HCT116 (cell line): ENCODE data around the gene ARSI. TPM values are rescaled to one million over a fixed set of nuclear protein-coding genes. Genes with fewer than 3 reads are reported as not detected.

Experiments used
- ATAC-seq: fragments of 200-7000 bp; cut with Tn5 transposase; 2 replicates; pipeline ENCODE4 v1.9.1; 2020; ENCODE audit warnings: mild to moderate bottlenecking, moderate library complexity
- BruUV-seq: library from RNA; stranded (reverse); fragments of 400-500 nt; replicated peaks from 2 replicates; lab custom pipeline; 2021; lab: Mats Ljungman, UMichigan
- CTCF ChIA-PET: fragments of 300-600 bp; sonication (Branson Sonifier 250); formaldehyde crosslinking; loops from one replicate; lab custom pipeline; 2021; ENCODE audit warnings: antibody characterized with exemption; lab: Charles Lee
- POLR2A ChIA-PET: fragments of 300-600, 350-600 bp; sonication (Branson Sonifier 250); formaldehyde crosslinking; loops from one replicate; lab custom pipeline; 2021; ENCODE audit warnings: antibody characterized with exemption; lab: Charles Lee
- RAD21 ChIA-PET, 2 experiments: fragments of 300-600 bp; sonication (Branson Sonifier 250); formaldehyde crosslinking; loops; one replicate each; lab custom pipeline; 2023; ENCODE audit warnings: low total read pairs in 2 of 2; ENCODE audit not compliant: uncharacterized antibody in 2 of 2, unreplicated experiment in 2 of 2, low non-redundant PET in 1 of 2; lab: Charles Lee
- DNase-seq: peaks from one replicate; pipeline ENCODE4 v3.0.0-alpha.2; 2010; ENCODE audit warnings: low read depth, low spot score
- H2AFZ ChIP-seq: fragments of 200-600 bp; shearing (Covaris generic), sonication (generic); 2 replicates; pipeline ENCODE4 v1.6.1; 2017; ENCODE audit warnings: low read depth, mixed run types, mixed read lengths, antibody characterized with exemption, low read length; ENCODE audit not compliant: poor library complexity, severe bottlenecking
- H3K27ac ChIP-seq: 2 replicates; pipeline ENCODE4 v1.5.1; 2012; ENCODE audit warnings: low read depth, low read length
- H3K27me3 ChIP-seq: fragments of 200-600 bp; sonication (generic); 2 replicates; pipeline ENCODE4 v1.6.1; 2016; ENCODE audit warnings: mixed run types, low read length, mixed read lengths; ENCODE audit not compliant: insufficient read depth
- H3K36me3 ChIP-seq, 2 experiments: fragments of 200-500 bp in 1 of 2; fragments of 200-600 bp in 1 of 2; sonication (Bioruptor generic) in 1 of 2; sonication (generic) in 1 of 2; 2 replicates each; pipeline versions ENCODE4 v1.5.1 to v1.6.1; 2014 to 2016; ENCODE audit warnings: low read length in 2 of 2, inconsistent platforms in 1 of 2, mixed read lengths in 1 of 2, mixed run types in 1 of 2; ENCODE audit not compliant: insufficient read depth in 2 of 2, control insufficient read depth in 1 of 2
- H3K4me1 ChIP-seq, 2 experiments: fragments of 200-600 bp in 1 of 2; sonication (generic) in 1 of 2; 2 replicates each; pipeline versions ENCODE4 v1.5.1 to v1.6.1; 2012 to 2017; ENCODE audit warnings: low read length in 2 of 2, inconsistent platforms in 1 of 2, mild to moderate bottlenecking in 1 of 2, mixed read lengths in 1 of 2, mixed run types in 1 of 2, moderate library complexity in 1 of 2; ENCODE audit not compliant: insufficient read depth in 2 of 2, control insufficient read depth in 1 of 2
- H3K4me2 ChIP-seq: fragments of 200-600 bp; sonication (generic); 2 replicates; pipeline ENCODE4 v1.6.1; 2017; ENCODE audit warnings: mixed run types, low read length, mixed read lengths
- H3K4me3 ChIP-seq, 2 experiments: fragments of 200-600 bp in 1 of 2; sonication (generic) in 1 of 2; replicated peaks in 1 of 2; 2 replicates each; pipeline ENCODE4 v1.5.1; 2011 to 2016; ENCODE audit warnings: low read length in 2 of 2, control low read depth in 1 of 2, low read depth in 1 of 2, mild to moderate bottlenecking in 1 of 2, mixed read lengths in 1 of 2, mixed run types in 1 of 2
- H3K79me2 ChIP-seq: fragments of 200-600 bp; sonication (generic); 2 replicates; pipeline ENCODE4 v1.6.1; 2017; ENCODE audit warnings: mild to moderate bottlenecking, mixed run types, low read length, moderate library complexity, mixed read lengths; ENCODE audit not compliant: insufficient read depth
- H3K9ac ChIP-seq: fragments of 200-600 bp; sonication (generic); 2 replicates; pipeline ENCODE4 v1.6.1; 2016; ENCODE audit warnings: low read length, mixed read lengths
- H3K9me2 ChIP-seq: fragments of 200-600 bp; sonication (generic), shearing (Covaris generic); 2 replicates; pipeline ENCODE4 v1.6.1; 2017; ENCODE audit warnings: mixed run types, mild to moderate bottlenecking, moderate library complexity; ENCODE audit not compliant: insufficient read depth
- H3K9me3 ChIP-seq, 2 experiments: fragments of 200-500 bp in 1 of 2; fragments of 200-600 bp in 1 of 2; sonication (Bioruptor generic) in 1 of 2; sonication (generic) in 1 of 2; 2 replicates each; pipeline ENCODE4 v1.6.1; 2014 to 2017; ENCODE audit warnings: low read length in 2 of 2, mixed read lengths in 2 of 2, inconsistent platforms in 1 of 2, low read depth in 1 of 2, mild to moderate bottlenecking in 1 of 2, mixed run types in 1 of 2, moderate library complexity in 1 of 2; ENCODE audit not compliant: control insufficient read depth in 1 of 2, insufficient read depth in 1 of 2
- H4K20me1 ChIP-seq: fragments of 200-600 bp; sonication (generic), shearing (Covaris generic); 2 replicates; pipeline ENCODE4 v1.6.1; 2017; ENCODE audit warnings: mixed run types, mild to moderate bottlenecking, moderate library complexity; ENCODE audit not compliant: insufficient read depth
- CBX3 ChIP-seq: IDR thresholded peaks from 2 replicates; pipeline ENCODE4 v1.6.1; 2012; ENCODE audit warnings: low read depth
- CEBPB ChIP-seq: IDR thresholded peaks from 2 replicates; pipeline ENCODE4 v1.6.1; 2012; ENCODE audit warnings: low read depth
- EGR1 ChIP-seq: IDR thresholded peaks from 2 replicates; pipeline ENCODE4 v1.6.1; 2012; ENCODE audit warnings: low read depth
- EZH2 ChIP-seq: fragments of 200-600 bp; sonication (generic); IDR thresholded peaks from 2 replicates; pipeline ENCODE4 v1.6.1; 2017; ENCODE audit warnings: antibody characterized with exemption, mixed run types
- FOSL1 ChIP-seq: IDR thresholded peaks from 2 replicates; pipeline ENCODE4 v1.6.1; 2012; ENCODE audit warnings: low read depth
- POLR2A ChIP-seq: IDR thresholded peaks from 2 replicates; pipeline ENCODE4 v1.7.0; 2011; ENCODE audit warnings: borderline replicate concordance; ENCODE audit not compliant: insufficient read depth, insufficient read length; ENCODE audit errors: extremely low read depth
- POLR2AphosphoS5 ChIP-seq: IDR thresholded peaks from 2 replicates; pipeline ENCODE4 v1.6.1; 2011; ENCODE audit warnings: mild to moderate bottlenecking, low read depth, low read length, moderate library complexity
- RAD21 ChIP-seq: IDR thresholded peaks from 2 replicates; pipeline ENCODE4 v1.6.1; 2012; ENCODE audit warnings: low read depth, mild to moderate bottlenecking
- SIN3A ChIP-seq: IDR thresholded peaks from 2 replicates; pipeline ENCODE4 v1.6.1; 2012; ENCODE audit warnings: low read depth
- TCF7L2 ChIP-seq: IDR thresholded peaks from 2 replicates; pipeline ENCODE4 v1.7.0; 2011; ENCODE audit warnings: borderline replicate concordance, inconsistent platforms; ENCODE audit not compliant: insufficient read depth, insufficient read length; ENCODE audit errors: extremely low read depth
- YY1 ChIP-seq: IDR thresholded peaks from 2 replicates; pipeline ENCODE4 v1.6.1; 2011; ENCODE audit warnings: low read length, low read depth, moderate library complexity, mild to moderate bottlenecking; ENCODE audit not compliant: insufficient replicate concordance; ENCODE audit errors: extremely low read depth
- ZFX ChIP-seq: fragments of 450-650 bp; IDR thresholded peaks from 2 replicates; pipeline ENCODE4 v1.6.1; 2017
- intact Hi-C: fragments of 100-400 bp; cut with micrococcal nuclease; formaldehyde crosslinking; loops from 2 replicates; pipeline ENCODE4 v1.10.0; 2022
- total RNA-seq: library from RNA; stranded (reverse); gene quantifications from one replicate; pipeline ENCODE4 v1.2.1, GENCODE V29; 2021; ENCODE audit not compliant: unreplicated experiment
- TF ChIP-seq, protein P1 (sequence below), 3 experiments: fragments of 200-600 bp in 1 of 3; sonication (generic) in 1 of 3; IDR thresholded peaks in 2 of 3; conservative IDR thresholded peaks in 1 of 3; 2 replicates each; pipeline ENCODE4 v1.5.1; 2012 to 2017; ENCODE audit warnings: low read depth in 2 of 3, low read length in 2 of 3, antibody characterized with exemption in 1 of 3, borderline replicate concordance in 1 of 3, control low read depth in 1 of 3, mild to moderate bottlenecking in 1 of 3, mixed read lengths in 1 of 3, mixed run types in 1 of 3, moderate library complexity in 1 of 3; ENCODE audit not compliant: insufficient read depth in 1 of 3

ARSI gene
- total RNA-seq, 1 experiment from 2014 or later, result 0.07 TPM

DNA sequence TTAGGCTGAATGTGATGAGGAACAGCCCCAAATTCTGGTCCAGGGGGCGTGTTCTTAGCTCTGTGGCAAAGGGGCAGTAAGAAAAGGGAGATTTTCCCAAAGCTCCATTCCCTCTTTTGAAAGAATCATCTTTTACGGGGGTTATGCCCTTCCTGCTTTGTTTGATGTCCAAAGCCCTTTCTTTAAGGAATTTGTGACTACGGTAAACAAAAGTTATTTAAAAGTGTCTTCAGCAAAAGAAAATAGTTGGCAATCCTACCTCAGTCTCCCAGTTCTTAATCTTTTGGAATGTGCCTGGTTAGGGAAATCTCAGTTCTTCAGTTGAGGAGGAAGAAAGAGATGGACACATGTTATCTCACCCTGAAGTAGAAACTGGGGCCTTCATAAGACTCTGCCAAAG is 24.4 kb upstream of the ARSI start:
- TF ChIP-seq RAD21, result no peak
- TF ChIP-seq FOSL1, result no peak
- Histone ChIP-seq H3K4me3 (no peak overlapping the region), H3K4me2 (no peak overlapping the region), H3K27me3 (no peaks in the 10 kb centered on the region), H2AFZ (no peak overlapping the region), H3K79me2 (no peaks in the 10 kb centered on the region), H3K4me1 (peaks cover 0 to 6% of the 10 kb centered on the region in 2 experiments; a peak in 2 of 4 replicates), H4K20me1 (no peaks in the 10 kb centered on the region), H3K9me2 (no peaks in the 10 kb centered on the region), H3K9me3 (no peaks in the 10 kb centered on the region), H3K36me3 (no peaks in the 10 kb centered on the region), H3K27ac (no peak overlapping the region), H3K9ac (no peak overlapping the region)
- DNase-seq, result no peak
- intact Hi-C loops, result no loop called here
- POLR2A ChIA-PET, result no interaction called here
- BruUV-seq, result no TSS peak
- RAD21 ChIA-PET, result no interaction called here
- no peak for ATAC-seq
- CTCF ChIA-PET, result no interaction called here

DNA sequence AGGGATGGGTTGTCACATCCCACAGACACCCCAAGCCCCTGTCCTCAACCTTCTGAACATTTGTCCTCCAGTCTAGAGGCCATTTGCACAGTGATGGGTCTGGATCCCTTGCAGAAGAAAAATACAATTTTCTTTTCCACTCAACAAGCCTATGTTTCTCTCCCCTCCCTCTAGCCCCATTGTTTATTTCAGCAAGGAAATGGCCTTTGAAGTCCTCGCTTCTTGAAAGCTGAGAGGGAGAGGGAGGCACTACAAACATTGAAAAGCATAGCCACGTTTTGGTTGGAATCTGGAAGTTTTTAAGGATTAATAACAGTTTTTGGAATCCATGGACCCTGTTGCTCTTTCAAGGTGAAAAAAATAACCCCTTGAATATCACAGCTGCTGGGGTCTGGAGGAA is 24.0 kb upstream of the ARSI start:
- no peak for TF ChIP-seq YY1
- TF ChIP-seq, all 23 proteins: peak for 0
- Histone ChIP-seq H3K27me3 (no peaks in the 10 kb centered on the region), H3K9me3 (no peaks in the 10 kb centered on the region), H3K4me3 (no peak overlapping the region), H3K79me2 (no peaks in the 10 kb centered on the region), H2AFZ (no peak overlapping the region), H3K9ac (no peak overlapping the region), H3K36me3 (no peaks in the 10 kb centered on the region), H3K9me2 (no peaks in the 10 kb centered on the region), H3K4me1 (peaks cover 0 to 11% of the 10 kb centered on the region in 2 experiments; a peak in 2 of 4 replicates), H3K4me2 (no peak overlapping the region), H3K27ac (no peak overlapping the region), H4K20me1 (no peaks in the 10 kb centered on the region)
- POLR2A ChIA-PET, result no interaction called here
- CTCF ChIA-PET, result no interaction called here
- DNase-seq (no peak), ATAC-seq (no peak)
- RAD21 ChIA-PET, result no interaction called here
- no TSS peak for BruUV-seq
- intact Hi-C loops, result no loop called here

DNA sequence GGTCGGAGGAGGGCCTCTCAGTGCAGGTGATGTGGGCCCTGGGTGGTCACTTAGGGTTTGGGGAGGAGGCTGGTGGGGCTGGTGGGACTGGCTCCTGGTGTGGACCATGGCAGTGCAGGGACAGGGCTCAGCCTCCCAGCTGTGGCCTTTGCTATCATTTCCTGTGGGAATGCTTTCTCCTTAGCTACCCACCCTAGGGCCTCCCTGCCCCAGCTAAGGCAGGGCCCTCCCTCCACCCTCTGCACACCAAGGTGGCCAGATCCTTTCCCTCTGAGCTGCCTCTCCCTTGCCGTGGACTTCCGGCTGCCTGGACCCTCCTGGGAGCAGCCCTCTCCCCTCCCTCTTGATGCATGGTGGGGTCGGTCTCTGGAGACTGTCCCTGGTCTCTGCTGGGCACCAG is 22.7 kb upstream of the ARSI start:
- ChIA-PET RAD21 (no interaction called here), POLR2A (no interaction called here), CTCF (interaction anchor here (1.0 kb wide), 1 partner anchor 16 kb away, joined by 4 read pairs; no protein-coding TSS in a partner anchor)
- Histone ChIP-seq H3K27ac (no peak overlapping the region), H3K36me3 (no peaks in the 10 kb centered on the region), H3K4me2 (no peak overlapping the region), H2AFZ (no peak overlapping the region), H3K27me3 (no peaks in the 10 kb centered on the region), H3K9ac (no peak overlapping the region), H3K79me2 (no peaks in the 10 kb centered on the region), H3K9me2 (no peaks in the 10 kb centered on the region), H3K4me3 (no peak overlapping the region), H4K20me1 (no peaks in the 10 kb centered on the region), H3K4me1 (peaks cover 0 to 21% of the 10 kb centered on the region in 2 experiments; a peak in 2 of 4 replicates), H3K9me3 (no peaks in the 10 kb centered on the region)
- ATAC-seq, result no peak
- BruUV-seq, result no TSS peak
- intact Hi-C loops, result no loop called here
- DNase-seq, result no peak
- TF ChIP-seq CEBPB (no peak), CBX3 (no peak), EGR1 (no peak), EZH2 (no peak), SIN3A (no peak), ZFX (no peak), POLR2AphosphoS5 (no peak), TCF7L2 (no peak), FOSL1 (no peak), RAD21 (no peak), POLR2A (no peak)
- TF ChIP-seq, protein P1, sequence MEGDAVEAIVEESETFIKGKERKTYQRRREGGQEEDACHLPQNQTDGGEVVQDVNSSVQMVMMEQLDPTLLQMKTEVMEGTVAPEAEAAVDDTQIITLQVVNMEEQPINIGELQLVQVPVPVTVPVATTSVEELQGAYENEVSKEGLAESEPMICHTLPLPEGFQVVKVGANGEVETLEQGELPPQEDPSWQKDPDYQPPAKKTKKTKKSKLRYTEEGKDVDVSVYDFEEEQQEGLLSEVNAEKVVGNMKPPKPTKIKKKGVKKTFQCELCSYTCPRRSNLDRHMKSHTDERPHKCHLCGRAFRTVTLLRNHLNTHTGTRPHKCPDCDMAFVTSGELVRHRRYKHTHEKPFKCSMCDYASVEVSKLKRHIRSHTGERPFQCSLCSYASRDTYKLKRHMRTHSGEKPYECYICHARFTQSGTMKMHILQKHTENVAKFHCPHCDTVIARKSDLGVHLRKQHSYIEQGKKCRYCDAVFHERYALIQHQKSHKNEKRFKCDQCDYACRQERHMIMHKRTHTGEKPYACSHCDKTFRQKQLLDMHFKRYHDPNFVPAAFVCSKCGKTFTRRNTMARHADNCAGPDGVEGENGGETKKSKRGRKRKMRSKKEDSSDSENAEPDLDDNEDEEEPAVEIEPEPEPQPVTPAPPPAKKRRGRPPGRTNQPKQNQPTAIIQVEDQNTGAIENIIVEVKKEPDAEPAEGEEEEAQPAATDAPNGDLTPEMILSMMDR (IDR thresholded peaks at IDR 0.05 in 2 of 3, conservative IDR thresholded peaks at IDR 0.05 in 1 of 3; ENCODE audit: borderline replicate concordance in 1 of 3, insufficient read depth in 1 of 3, low read depth in 2 of 3, low read length in 2 of 3), result no peak
